NT2/D1 (cell line): ENCODE data around the gene CPNE5.

Experiments used
- SUZ12 ChIP-seq: IDR thresholded peaks from 2 replicates; pipeline ENCODE4 v1.6.1; 2011; ENCODE audit not compliant: insufficient read length, insufficient read depth; ENCODE audit errors: extremely low read depth
- YY1 ChIP-seq: IDR thresholded peaks from 2 replicates; pipeline ENCODE4 v1.6.1; 2011; ENCODE audit not compliant: insufficient read length, insufficient read depth
- ZNF274 ChIP-seq: IDR thresholded peaks from 2 replicates; pipeline ENCODE4 v1.6.1; 2011; ENCODE audit warnings: mild to moderate bottlenecking, low read depth, low read length

- no peak for TF ChIP-seq YY1
- no peak for TF ChIP-seq ZNF274
- no peak for TF ChIP-seq SUZ12
Observed at GRCh38 chr6:36807750-36808149, 31.5 kb downstream of the CPNE5 start.
